Testis (tissue), 5 donors: Measurements from ENCODE around the gene SNF8. TPM values are rescaled to one million over a fixed set of nuclear protein-coding genes. Genes with fewer than 3 reads are reported as not detected.
A peak's percentile ranks its signal among the peaks of the same experiment; 100 is the strongest.

Experiments
- DNase-seq: peaks from one replicate; pipeline ENCODE4 v3.0.0-alpha.2; 2019
- H3K27ac ChIP-seq, 2 donors: fragments of 200-600 bp; sonication (generic); one replicate each; pipeline ENCODE4 v1.5.1; 2019
- H3K27me3 ChIP-seq: fragments of 200-600 bp; sonication (generic); one replicate; pipeline ENCODE4 v1.5.1; 2019
- H3K36me3 ChIP-seq: fragments of 200-600 bp; sonication (generic); one replicate; pipeline ENCODE4 v1.5.1; 2017; ENCODE audit warnings: low read depth; ENCODE audit errors: missing control alignments
- H3K4me1 ChIP-seq: fragments of 200-600 bp; sonication (generic); one replicate; pipeline ENCODE4 v1.5.1; 2019
- H3K4me3 ChIP-seq, 2 donors: fragments of 200-600 bp; sonication (generic); one replicate each; pipeline ENCODE4 v1.5.1; 2017 to 2019
- H3K9me3 ChIP-seq: fragments of 200-600 bp; sonication (generic); one replicate; pipeline ENCODE4 v1.5.1; 2017
- POLR2A ChIP-seq: fragments of 450-650 bp; IDR thresholded peaks from one replicate; pipeline ENCODE4 v1.6.1; 2017; ENCODE audit warnings: antibody characterized with exemption, mild to moderate bottlenecking, moderate library complexity
- WGBS, 2 donors: methylation state at CpG; one replicate each; pipeline ENCODE4 v1.1.5; 2018; 5-methylcytosine and 5-hydroxymethylcytosine counted together
- intact Hi-C: fragments of 100-400 bp; cut with DNase I; formaldehyde crosslinking; loops from one replicate; pipeline ENCODE4 v1.15.1; 2023; ENCODE audit warnings: low total_unique reads
- long read RNA-seq, 2 donors: transcript quantifications; one replicate each; lab custom pipeline, GENCODE V29; 2026
- polyA plus RNA-seq: library from polyadenylated mRNA; stranded (reverse); fragments of 350-450 nt; fragmentation: Illumina TruSeq; extraction: RNeasy Lipid Tissue Mini Kit (QIAGEN cat#74804); gene quantifications from one replicate; pipeline ENCODE4 v1.2.3, GENCODE V29; 2014; ENCODE audit warnings: low read depth, low replicate concordance; ENCODE audit not compliant: insufficient read depth
- total RNA-seq, 2 donors: library from RNA; depleted of rRNA; stranded (reverse); fragments of >200 nt; gene quantifications; one replicate each; pipeline ENCODE4 v1.2.3, GENCODE V29; 2016
- TF ChIP-seq, protein P1 (sequence below), 3 experiments: fragments of 450-650 bp in 2 of 3; fragments of 200-600 bp in 1 of 3; sonication (generic) in 1 of 3; IDR thresholded peaks; one replicate each; pipeline ENCODE4 v1.5.1; 2016 to 2019; ENCODE audit warnings: antibody characterized with exemption in 3 of 3, mild to moderate bottlenecking in 2 of 3, moderate library complexity in 1 of 3

Gene SNF8, protein sequence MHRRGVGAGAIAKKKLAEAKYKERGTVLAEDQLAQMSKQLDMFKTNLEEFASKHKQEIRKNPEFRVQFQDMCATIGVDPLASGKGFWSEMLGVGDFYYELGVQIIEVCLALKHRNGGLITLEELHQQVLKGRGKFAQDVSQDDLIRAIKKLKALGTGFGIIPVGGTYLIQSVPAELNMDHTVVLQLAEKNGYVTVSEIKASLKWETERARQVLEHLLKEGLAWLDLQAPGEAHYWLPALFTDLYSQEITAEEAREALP
- total RNA-seq (100 to 1,000 TPM in 1 of 2 donors, 10 to 100 TPM in 1; 71.9 to 100 TPM), polyA plus RNA-seq (123 TPM)
- long read RNA-seq, donor 1, transcript SNF8-202 (8 exons, 2,319 nt) = major isoform, 55 of 94 reads
- long read RNA-seq, donor 1, partial matches to known transcripts = 32 of 94 reads
- long read RNA-seq, donor 1, other reads (novel, unspliced or antisense) = 0 of 94 reads
- long read RNA-seq, donor 2, transcript SNF8-202 (8 exons, 2,319 nt) = major isoform, 29 of 37 reads
- long read RNA-seq, donor 2, partial matches to known transcripts = 0 of 37 reads
- long read RNA-seq, donor 2, other reads (novel, unspliced or antisense) = 0 of 37 reads

DNA sequence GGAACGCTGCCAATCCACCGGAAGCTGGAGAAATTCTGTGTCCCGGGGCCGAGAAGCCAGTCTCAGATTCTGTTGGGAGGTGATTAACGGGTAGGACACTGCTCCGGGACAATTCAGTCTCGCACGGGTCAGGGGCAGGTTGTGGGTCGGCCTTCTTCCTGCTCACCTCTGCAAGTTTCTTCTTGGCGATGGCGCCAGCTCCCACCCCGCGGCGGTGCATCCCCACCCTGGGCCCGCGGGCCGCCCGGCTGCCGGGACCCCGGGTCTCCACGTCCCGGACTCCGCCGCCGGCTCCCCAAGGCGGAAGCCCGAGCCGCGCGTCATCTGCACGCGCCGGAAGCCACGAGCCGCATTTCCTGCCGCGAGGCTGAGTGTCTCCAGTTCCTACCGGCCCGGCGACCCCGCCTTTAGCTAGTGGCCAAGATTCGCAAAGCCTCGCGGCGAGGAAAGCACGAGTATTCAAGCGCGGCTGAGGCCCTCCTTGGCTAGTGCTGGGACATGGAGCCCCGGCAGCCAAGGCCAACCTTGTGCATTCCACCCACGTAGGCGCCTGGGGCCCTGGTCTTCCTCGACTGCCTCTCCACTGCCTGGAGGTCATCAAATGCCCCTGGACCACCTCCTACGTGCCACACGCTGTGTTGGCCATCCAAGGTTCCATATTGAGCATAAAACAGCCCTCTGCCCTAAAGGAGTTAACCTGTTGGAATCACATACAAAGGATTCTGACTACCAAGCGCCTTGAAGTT lies at the start of gene SNF8:
Gene SNF8, minus strand, starts transcription at position 328 of the 746 bp plus-strand sequence. Its CDS starts 108 bp downstream, at position 220.
- Histone ChIP-seq H3K4me1 (peaks cover 10% of the 10 kb centered on the region), H3K27ac (peak within 1 kb of the TSS; percentile 73 to 93), H3K4me3 (peak within 1 kb of the TSS; percentile 66 to 71), H3K9me3 (no peaks in the 10 kb centered on the region), H3K27me3 (no peaks in the 10 kb centered on the region), H3K36me3 (no peaks in the 10 kb centered on the region)
- 2 to 6% methylated on average over 15 to 54 of the region's 55 CpGs for WGBS, 2 donors
- TF ChIP-seq, protein P1, sequence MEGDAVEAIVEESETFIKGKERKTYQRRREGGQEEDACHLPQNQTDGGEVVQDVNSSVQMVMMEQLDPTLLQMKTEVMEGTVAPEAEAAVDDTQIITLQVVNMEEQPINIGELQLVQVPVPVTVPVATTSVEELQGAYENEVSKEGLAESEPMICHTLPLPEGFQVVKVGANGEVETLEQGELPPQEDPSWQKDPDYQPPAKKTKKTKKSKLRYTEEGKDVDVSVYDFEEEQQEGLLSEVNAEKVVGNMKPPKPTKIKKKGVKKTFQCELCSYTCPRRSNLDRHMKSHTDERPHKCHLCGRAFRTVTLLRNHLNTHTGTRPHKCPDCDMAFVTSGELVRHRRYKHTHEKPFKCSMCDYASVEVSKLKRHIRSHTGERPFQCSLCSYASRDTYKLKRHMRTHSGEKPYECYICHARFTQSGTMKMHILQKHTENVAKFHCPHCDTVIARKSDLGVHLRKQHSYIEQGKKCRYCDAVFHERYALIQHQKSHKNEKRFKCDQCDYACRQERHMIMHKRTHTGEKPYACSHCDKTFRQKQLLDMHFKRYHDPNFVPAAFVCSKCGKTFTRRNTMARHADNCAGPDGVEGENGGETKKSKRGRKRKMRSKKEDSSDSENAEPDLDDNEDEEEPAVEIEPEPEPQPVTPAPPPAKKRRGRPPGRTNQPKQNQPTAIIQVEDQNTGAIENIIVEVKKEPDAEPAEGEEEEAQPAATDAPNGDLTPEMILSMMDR (IDR thresholded peaks at IDR 0.05) = no peak
- no peak for TF ChIP-seq POLR2A
- intact Hi-C loops = no loop called here
- DNase-seq = peak; percentile 94

DNA sequence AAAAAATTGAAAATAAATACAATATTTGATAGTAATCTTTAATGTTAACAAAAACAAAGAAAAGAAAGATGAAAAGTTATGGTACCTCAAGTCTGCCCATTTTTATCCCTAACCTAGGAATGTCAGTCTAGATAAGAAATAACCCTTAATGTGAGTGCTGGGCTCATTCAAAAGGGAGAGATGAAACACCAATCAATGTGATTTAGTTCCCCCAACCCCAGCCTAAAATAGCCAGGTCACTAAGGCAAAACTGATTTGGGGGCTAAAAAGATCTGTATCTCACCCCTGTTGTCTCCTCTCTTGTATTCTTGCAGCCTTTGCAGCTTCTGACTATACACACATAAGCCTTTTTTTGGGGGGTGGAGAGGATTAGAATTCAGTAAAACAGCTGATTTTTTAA lies 49.3 kb upstream of the SNF8 start:
- Histone ChIP-seq H3K9me3 (no peaks in the 10 kb centered on the region), H3K27ac (no peak overlapping the region), H3K36me3 (no peaks in the 10 kb centered on the region), H3K27me3 (peaks cover 3% of the 10 kb centered on the region), H3K4me3 (no peak overlapping the region), H3K4me1 (no peaks in the 10 kb centered on the region)
- no peak for TF ChIP-seq POLR2A
- TF ChIP-seq, protein P1 (IDR thresholded peaks at IDR 0.05) = no peak
- no peak for DNase-seq
- intact Hi-C loops = no loop called here

DNA sequence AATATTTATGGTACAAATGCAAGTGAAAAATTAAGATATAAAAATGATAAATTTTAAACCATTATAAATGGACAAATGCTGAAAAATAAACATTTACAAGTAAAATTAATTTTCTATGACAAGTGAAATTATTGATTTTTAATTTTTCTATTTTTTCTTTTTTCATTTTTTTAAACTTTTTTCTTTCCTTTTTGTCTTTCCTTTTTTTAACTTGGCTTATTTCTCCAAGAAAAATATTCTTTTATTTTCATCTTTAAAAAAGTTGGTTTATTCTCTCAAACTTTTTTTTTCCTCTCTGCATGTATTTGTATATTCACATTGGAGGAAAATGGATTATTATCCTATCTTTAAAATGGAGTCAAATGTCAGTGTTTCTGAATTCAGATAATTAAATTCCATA lies 48.7 kb upstream of the SNF8 start:
- H3K36me3 ChIP-seq = no peaks in the 10 kb centered on the region
- H3K27ac ChIP-seq = no peak overlapping the region
- H3K4me3 ChIP-seq = no peak overlapping the region
- no peak for DNase-seq
- H3K9me3 ChIP-seq = no peaks in the 10 kb centered on the region
- TF ChIP-seq, protein P1 (IDR thresholded peaks at IDR 0.05) = no peak
- TF ChIP-seq POLR2A = no peak
- H3K4me1 ChIP-seq = no peaks in the 10 kb centered on the region
- peaks cover 3% of the 10 kb centered on the region for H3K27me3 ChIP-seq
- intact Hi-C loops = no loop called here

DNA sequence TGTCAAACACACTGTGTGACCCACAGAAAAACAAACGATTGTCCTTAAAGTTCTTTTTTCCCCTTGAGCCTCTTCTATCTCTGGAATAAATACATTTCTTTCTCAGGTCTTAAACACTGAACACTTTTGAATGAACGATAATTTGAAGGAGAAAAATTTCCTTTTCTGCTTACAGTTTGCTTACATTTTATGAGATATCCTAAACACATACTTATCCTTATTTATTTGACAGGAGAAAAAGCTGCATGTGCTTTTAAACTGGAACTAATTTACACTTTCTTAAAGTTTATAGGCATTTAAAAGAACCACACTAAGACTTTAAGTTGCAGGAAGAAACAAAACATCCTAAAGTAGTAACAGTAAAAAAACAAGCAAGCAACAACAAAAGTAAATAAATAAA lies 47.8 kb upstream of the SNF8 start:
- DNase-seq = no peak
- WGBS, 2 donors = 63 to 66% methylated on average over 2 of the region's 2 CpGs
- no peaks in the 10 kb centered on the region for H3K36me3 ChIP-seq
- H3K4me1 ChIP-seq = no peaks in the 10 kb centered on the region
- intact Hi-C loops = no loop called here
- H3K4me3 ChIP-seq = no peak overlapping the region
- no peak overlapping the region for H3K27ac ChIP-seq
- no peak for TF ChIP-seq POLR2A
- TF ChIP-seq, protein P1 (IDR thresholded peaks at IDR 0.05) = no peak
- H3K9me3 ChIP-seq = no peaks in the 10 kb centered on the region
- peaks cover 3% of the 10 kb centered on the region for H3K27me3 ChIP-seq
